Stimulated activated CD4-positive, alpha-beta T cell treated with anti-CD3 and anti-CD28 coated beads, Interleukin-15, amount 100 ng/mL, for 1 hour (primary cell): ENCODE results near the gene PHKA2.

ENCODE experiments used
- DNase-seq, 2 donors: peaks; one replicate each; pipeline ENCODE4 v3.0.0-alpha.2; 2020; ENCODE audit warnings: low read depth in 1 of 2, low spot score in 1 of 2

The PHKA2 gene

DNA sequence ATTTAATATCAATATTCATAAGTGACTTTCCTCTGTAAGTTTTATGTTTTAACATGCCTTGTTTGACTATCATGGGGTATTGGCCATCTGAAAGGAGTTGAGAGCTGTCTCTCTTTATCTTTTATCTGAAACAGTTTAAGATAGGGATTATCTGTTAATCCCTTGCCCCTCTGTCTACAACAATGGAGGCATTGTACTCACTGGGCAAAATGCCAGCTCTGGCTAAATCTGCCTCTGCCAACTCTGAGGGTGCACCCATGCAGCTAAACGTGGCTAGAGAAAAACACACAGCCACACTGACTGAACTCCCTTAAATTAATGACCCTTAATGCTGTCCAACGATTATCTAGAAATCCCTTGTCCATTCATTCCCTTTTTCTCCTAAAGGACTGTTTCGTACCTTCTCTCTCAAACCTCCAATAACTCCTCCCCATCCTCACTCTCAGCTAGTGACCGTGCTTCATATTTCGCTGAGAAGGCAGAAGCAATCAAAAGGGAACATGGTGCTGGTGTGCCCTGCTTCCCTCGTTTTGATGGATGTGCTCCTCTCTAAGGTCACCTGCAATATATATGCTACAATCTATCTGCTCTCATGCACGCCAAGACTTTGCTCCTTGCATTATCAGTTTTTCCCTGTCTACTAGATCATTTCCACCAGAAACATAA is 10.3 kb downstream of the PHKA2 start:
- no peak for DNase-seq

GRCh38 chrX:18971506-18971905 is 12.4 kb downstream of the PHKA2 start:
- no peak for DNase-seq

- DNase-seq: no peak
Measured at GRCh38 chrX:18970465-18970864, 13.4 kb downstream of the PHKA2 start.

DNA sequence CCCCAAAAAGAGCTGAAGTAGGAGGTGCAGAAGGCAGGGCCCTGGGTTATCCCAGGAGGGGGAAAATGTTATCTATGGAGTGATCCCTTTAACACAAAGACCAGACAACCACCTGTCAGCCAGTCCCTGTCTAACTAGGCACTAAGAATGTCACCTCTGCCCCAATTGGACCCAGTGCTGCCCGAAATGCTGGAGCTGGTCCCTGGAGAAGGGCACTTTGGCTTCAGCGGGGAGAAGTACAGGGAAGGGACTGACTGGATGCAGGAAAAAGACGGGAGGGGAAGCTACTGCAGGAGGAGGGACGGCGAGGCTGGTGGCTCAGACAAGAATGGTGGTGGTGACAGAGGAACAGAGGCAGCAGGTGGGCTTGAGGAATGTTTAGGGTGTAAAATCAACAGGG is 17.3 kb downstream of the PHKA2 start:
- DNase-seq: no peak

DNA sequence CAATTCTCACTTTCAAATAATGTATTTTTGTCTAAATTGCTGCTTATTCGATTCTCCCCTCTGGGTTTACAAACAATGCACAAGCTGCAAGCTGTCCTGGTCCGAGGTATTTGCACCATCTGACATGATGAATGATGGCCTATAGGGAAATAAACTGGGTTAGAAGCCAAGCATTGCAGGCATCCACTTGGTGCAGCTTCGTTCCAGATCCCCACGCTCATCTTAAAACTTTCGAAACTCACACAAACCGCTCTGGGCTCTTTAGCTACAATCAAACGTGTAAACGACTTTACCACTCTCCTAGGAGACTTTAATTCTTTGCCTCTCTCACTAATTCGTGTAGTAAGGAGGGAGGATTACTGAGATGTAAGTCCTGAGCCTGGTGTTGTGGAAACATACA is 19.0 kb downstream of the PHKA2 start:
- no peak for DNase-seq

DNA sequence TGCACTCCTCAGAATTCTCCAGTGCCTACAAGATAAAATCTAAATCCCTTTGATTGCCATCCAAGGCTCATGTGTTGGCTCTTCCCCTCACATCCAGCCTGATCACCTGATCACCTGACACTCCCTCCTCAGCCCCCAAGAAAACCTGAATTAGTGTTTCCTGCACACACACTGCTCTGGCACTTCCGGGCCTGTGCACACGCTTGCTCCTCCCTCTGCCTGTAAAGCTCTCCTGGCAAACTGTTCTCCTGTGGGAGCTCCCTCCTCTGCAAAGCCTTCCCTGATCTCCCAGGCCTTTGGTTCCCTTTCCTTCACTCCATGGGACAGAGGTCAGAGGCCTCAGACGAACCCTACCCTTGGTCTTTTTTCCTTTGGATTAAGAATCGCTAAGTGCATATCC is 19.9 kb downstream of the PHKA2 start:
- no peak for DNase-seq

DNA sequence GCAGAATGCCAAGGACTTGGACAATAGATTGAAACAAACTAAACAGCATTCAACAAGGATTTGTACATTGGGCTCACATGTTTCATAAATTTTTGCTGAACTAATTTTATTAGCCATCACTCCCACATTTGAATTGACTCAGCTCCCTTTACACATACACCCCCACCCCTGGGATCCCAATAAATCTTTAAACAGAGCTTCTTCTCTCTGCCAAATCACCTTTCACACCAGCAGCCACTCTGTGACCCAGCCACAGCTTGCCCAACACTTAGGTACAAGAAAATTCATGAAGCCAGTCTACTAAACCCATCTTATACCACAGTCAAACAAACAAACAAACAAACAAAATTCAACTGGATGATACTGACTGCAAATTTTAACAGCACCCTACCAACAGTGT is 21.6 kb downstream of the PHKA2 start:
- no peak for DNase-seq

DNA sequence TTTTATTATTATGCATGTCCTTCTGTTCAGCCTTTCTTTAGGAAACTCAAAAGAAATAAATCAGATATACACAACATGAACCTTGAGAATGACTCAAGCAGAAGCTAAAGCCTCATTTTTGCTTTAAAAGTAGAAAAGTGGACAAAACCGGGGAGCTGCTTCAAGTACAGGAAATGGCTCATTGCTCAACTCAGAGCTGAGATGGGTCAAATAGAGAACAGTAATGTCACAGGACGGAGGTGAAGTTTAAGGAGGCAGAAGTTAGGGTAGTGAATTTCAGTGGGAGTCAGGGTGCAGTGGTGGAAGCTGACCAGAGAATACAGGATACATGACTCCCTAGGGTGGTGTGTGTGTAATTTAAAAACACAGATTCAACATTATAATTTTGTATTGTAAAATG is 22.2 kb downstream of the PHKA2 start:
- no peak for DNase-seq

GRCh38 chrX:18956303-18957032 is 27.4 kb downstream of the PHKA2 start:
- DNase-seq: no peak

DNA sequence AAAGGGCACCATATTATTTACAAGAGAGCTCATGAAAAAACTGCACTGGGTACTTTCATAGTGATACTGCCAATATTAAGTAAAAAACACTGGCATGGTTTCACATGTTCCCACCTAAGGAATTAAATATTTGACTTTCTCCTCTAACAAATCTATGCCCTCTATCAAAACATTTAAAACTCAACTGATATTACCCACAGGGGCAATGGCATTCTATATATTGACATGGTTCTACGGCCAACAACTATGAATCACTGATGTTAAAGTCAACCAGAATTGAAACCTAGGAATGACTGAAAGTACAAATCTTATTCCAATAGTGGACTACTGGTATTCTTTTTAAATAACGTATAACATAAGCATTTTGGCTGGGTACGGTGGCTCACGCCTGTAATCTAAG is 28.2 kb downstream of the PHKA2 start:
- no peak for DNase-seq

DNA sequence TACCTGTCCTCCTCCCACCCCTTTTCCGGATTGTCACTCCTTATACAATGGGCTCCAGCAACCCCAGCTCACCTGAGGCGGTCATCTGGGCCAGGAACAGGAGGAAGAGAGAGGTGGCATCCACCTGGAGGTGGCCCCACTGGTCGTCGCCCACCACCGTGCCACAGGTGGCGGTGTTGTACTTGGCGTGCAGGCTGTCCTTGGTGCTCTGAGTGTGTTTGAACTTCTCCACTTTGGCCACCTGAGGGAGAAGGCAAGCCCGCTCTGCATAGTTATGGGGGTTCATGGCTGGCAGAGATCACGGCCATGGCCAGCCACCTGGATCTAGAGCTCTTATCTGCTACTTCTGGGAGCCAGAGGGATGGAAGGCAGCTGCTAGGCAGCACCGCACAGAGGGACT is 32.9 kb downstream of the PHKA2 start:
- no peak for DNase-seq

GRCh38 chrX:18949944-18950301 is 34.0 kb downstream of the PHKA2 start:
- DNase-seq: no peak

- no peak for DNase-seq
Measured at GRCh38 chrX:18949291-18949943, 34.5 kb downstream of the PHKA2 start.

DNA sequence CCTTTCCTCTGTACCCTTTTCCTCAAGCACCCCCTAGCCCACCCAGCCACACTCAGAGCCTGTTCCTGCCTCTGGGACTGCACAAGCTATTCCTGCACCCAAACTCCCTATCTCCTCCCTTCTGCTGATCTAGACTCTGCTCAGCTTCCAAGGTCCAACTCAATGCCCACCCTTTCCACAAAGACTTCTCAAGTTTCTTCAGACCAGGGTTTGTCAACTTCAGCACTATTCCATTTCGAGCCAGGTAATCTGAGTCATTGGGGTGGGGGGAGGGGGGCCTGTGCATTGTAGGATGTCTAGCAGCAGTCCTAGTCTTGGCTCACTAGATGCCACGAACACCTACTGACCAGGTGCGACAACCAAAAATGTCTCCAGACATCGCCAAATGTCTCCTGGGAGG is 37.3 kb downstream of the PHKA2 start:
- DNase-seq: no peak

- no peak for DNase-seq
Measured at GRCh38 chrX:18946157-18946556, 37.8 kb downstream of the PHKA2 start.

DNA sequence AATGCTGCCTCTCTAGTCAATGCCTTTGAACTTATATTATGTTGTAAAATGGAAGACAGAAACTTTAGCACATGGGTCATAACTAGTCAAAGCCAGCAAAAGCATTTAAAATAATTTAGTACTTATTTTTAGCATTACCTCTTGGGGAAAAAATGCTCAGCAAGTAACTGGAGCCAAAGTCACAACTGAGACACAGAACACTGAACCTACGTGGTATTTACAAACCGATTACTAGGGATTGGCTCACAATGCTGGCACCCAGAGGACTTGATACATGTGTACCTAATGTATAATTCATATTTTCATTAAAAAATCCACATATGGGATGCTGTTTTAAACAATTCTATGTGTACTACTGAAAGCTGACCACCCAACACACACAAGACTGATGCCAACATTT is 38.4 kb downstream of the PHKA2 start:
- no peak for DNase-seq

- no peak for DNase-seq
Measured at GRCh38 chrX:18944482-18944881, 39.4 kb downstream of the PHKA2 start.

- DNase-seq: no peak
Measured at GRCh38 chrX:18941896-18942295, 42.0 kb downstream of the PHKA2 start.

GRCh38 chrX:18938710-18939109 is 45.2 kb downstream of the PHKA2 start:
- no peak for DNase-seq

GRCh38 chrX:18937173-18937572 is 46.7 kb downstream of the PHKA2 start:
- no peak for DNase-seq

- no peak for DNase-seq
Measured at GRCh38 chrX:18935893-18936292, 48.0 kb downstream of the PHKA2 start.

- DNase-seq: no peak
Measured at GRCh38 chrX:18934708-18935107, 49.2 kb downstream of the PHKA2 start.

DNA sequence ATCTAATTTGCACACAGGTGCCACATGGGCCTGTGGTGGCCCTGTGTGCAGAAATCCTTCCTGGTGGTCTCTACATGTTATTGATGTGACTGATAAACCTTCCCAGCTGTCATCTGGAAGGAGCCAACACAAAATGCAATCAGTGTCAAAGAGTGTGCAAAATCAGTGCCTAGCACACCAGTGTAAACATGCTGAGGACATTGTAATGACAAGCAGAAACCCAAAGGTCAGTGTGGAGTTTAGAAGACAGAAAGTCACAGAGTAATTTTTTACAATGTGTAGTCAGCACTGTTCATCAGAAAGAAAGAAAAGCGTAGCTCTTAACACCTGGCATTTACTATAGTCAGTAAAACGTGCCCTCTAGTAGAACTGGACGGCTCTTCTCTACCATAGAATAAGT is 50.3 kb downstream of the PHKA2 start:
- no peak for DNase-seq
